ENCODE results near the gene PLEKHA4. TPM values are rescaled to one million over a fixed set of nuclear protein-coding genes. Genes with fewer than 3 reads are reported as not detected.

Gene PLEKHA4
- total and polyA plus RNA-seq, 2 donors (not counting 1 experiment from before 2014, with no cell fraction given): 4.3 to 6.2 TPM

DNA sequence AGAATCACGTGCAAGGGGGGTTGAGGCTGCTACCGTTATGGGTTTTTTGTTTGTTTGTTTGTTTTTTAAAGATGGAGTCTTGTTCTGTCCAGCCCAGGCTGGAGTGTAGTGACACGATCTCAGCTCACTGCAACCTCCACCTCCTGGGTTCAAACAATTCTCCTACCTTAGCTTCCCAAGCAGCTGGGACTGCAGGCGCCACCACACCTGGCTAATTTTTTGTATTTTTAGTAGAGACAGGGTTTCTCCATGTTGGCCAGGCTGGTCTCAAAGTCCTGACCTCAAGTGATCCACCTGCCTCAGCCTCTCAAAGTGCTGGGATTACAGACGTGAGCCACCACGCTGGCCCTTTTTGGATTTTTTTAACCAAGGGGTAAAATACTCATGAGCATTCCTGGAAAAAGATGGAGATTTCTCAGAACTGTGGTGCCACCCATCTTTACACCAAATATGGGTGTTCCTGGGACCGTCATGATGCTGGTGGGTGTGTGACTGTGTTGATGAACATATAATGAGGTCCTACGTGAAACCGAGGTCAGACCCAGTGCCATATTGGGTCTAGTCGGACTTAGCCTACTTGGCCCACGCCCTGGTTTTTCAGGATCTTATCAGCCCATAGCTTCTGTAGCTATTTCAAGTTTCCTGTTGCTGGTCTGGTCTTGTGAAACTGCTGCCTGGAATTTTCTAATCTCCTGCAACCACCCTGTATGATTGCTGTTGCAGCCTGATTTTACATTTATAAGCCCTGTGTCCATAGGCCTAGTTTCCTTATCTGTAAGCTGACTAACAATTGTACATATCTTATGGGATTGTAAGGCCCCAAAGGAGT, 10.0 kb upstream of the PLEKHA4 start:
- H3K4me1 ChIP-seq (ENCODE audit: control insufficient read depth in 2 of 2, insufficient read depth in 2 of 2, low read length in 2 of 2): peaks cover 26 to 54% of the 10 kb centered on the region in 2 donors
- no peak overlapping the region for H3K4me2 ChIP-seq (replicated peaks; ENCODE audit: low read depth, low read length, poor library complexity, severe bottlenecking)
- peak; percentile 48 for DNase-seq
- Mint-ChIP-seq H3K4me1 (peaks cover 44% of the 10 kb centered on the region), H3K27ac (peak overlapping the region; percentile 61), H3K9me3 (ENCODE audit: insufficient read depth) (no peaks in the 10 kb centered on the region), H3K27me3 (no peaks in the 10 kb centered on the region), H3K4me3 (no peak overlapping the region)
- TF ChIP-seq, protein P1, sequence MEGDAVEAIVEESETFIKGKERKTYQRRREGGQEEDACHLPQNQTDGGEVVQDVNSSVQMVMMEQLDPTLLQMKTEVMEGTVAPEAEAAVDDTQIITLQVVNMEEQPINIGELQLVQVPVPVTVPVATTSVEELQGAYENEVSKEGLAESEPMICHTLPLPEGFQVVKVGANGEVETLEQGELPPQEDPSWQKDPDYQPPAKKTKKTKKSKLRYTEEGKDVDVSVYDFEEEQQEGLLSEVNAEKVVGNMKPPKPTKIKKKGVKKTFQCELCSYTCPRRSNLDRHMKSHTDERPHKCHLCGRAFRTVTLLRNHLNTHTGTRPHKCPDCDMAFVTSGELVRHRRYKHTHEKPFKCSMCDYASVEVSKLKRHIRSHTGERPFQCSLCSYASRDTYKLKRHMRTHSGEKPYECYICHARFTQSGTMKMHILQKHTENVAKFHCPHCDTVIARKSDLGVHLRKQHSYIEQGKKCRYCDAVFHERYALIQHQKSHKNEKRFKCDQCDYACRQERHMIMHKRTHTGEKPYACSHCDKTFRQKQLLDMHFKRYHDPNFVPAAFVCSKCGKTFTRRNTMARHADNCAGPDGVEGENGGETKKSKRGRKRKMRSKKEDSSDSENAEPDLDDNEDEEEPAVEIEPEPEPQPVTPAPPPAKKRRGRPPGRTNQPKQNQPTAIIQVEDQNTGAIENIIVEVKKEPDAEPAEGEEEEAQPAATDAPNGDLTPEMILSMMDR (IDR thresholded peaks at IDR 0.05): no peak
- no peak for TF ChIP-seq EZH2 (IDR thresholded peaks at IDR 0.05; ENCODE audit: borderline replicate concordance, insufficient read depth, low read depth, low read length, poor library complexity, severe bottlenecking)
- no peak overlapping the region for H3K4me3 ChIP-seq (ENCODE audit: control extremely low read depth in 1 of 5, extremely low read depth in 1 of 5, insufficient read depth in 1 of 5, low read depth in 2 of 5, low read length in 4 of 5)
- peaks cover 38% of the 10 kb centered on the region for H4K20me1 ChIP-seq (ENCODE audit: control insufficient read depth, insufficient read depth, low read length, poor library complexity, severe bottlenecking)
- H3K36me3 ChIP-seq (replicated peaks in 1 of 2; ENCODE audit: control extremely low read depth in 1 of 2, control insufficient read depth in 1 of 2, extremely low read depth in 1 of 2, insufficient read depth in 2 of 2, low read length in 1 of 2): peaks cover 0 to 41% of the 10 kb centered on the region in 2 experiments
- intact Hi-C loops (cut with micrococcal nuclease): no loop called here
- 91% methylated on average over 6 of the region's 11 CpGs for WGBS (ENCODE audit: insufficient coverage)
- H3K9me3 ChIP-seq (ENCODE audit: control extremely low read depth in 1 of 3, control insufficient read depth in 2 of 3, insufficient read depth in 1 of 3, low read length in 2 of 3): peaks cover 0 to 3% (median 0%) of the 10 kb centered on the region in 3 donors
- ATAC-seq (ENCODE audit: low read depth): no peak
- H2AFZ ChIP-seq (ENCODE audit: insufficient read depth, low read depth, low read length, poor library complexity, severe bottlenecking): no peak overlapping the region
- CTCF ChIA-PET: interaction anchor here (1.0 to 7.5 kb wide), 2 partner anchors 90 to 93 kb away, joined by 3 to 30 read pairs; no protein-coding TSS in a partner anchor
- no peak overlapping the region for H3K27ac ChIP-seq (ENCODE audit: low read length in 2 of 2)
- POLR2A ChIA-PET: interaction anchor here (0.6 kb wide), 1 partner anchor 63 kb away, joined by 4 read pairs; no protein-coding TSS in a partner anchor
- H3K79me2 ChIP-seq (ENCODE audit: control insufficient read depth, insufficient read depth, low read length): peaks cover 41% of the 10 kb centered on the region
- no peak overlapping the region for H3K9ac ChIP-seq (ENCODE audit: low read length)
- no peaks in the 10 kb centered on the region for H3K27me3 ChIP-seq (replicated peaks in 1 of 4; ENCODE audit: control extremely low read depth in 1 of 4, control insufficient read depth in 3 of 4, insufficient read depth in 4 of 4, low read length in 3 of 4)

DNA sequence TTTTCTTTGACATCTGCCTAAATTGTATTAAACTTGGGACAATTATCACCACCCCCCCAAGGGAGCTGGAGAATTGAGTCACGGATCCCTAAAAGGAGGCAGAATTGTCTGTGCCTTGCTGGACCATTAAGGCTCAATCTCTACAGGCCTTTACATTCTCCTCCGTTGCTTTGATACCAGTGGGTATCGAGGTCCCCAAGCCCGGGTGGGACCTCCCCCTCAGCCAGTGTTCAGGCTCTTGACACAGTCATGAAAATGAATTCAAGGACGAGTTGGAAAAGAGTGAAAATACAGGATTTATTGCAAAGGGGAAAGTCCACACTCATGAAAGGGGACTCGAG, 9.4 kb upstream of the PLEKHA4 start:
- peak; percentile 42 for DNase-seq
- H3K4me3 Mint-ChIP-seq: no peak overlapping the region
- H3K9me3 Mint-ChIP-seq (ENCODE audit: insufficient read depth): no peaks in the 10 kb centered on the region
- peaks cover 0 to 3% (median 0%) of the 10 kb centered on the region in 3 donors for H3K9me3 ChIP-seq (ENCODE audit: control extremely low read depth in 1 of 3, control insufficient read depth in 2 of 3, insufficient read depth in 1 of 3, low read length in 2 of 3)
- ChIA-PET POLR2A (no interaction called here), CTCF (interaction anchor here (1.0 to 7.5 kb wide), 3 partner anchors 42 to 93 kb away, joined by 3 to 30 read pairs (median 3); partner anchors contain the start of gene HSD17B14)
- no peak overlapping the region for H3K4me3 ChIP-seq (ENCODE audit: control extremely low read depth in 1 of 5, extremely low read depth in 1 of 5, insufficient read depth in 1 of 5, low read depth in 2 of 5, low read length in 4 of 5)
- peak overlapping the region; percentile 61 for H3K27ac Mint-ChIP-seq
- WGBS (ENCODE audit: insufficient coverage): 97% methylated on average over 5 of the region's 6 CpGs
- no peak for TF ChIP-seq EZH2 (IDR thresholded peaks at IDR 0.05; ENCODE audit: borderline replicate concordance, insufficient read depth, low read depth, low read length, poor library complexity, severe bottlenecking)
- TF ChIP-seq, protein P1 (IDR thresholded peaks at IDR 0.05): no peak
- no peak overlapping the region for H3K9ac ChIP-seq (ENCODE audit: low read length)
- no peak overlapping the region for H3K27ac ChIP-seq (ENCODE audit: low read length in 2 of 2)
- intact Hi-C loops (cut with micrococcal nuclease): no loop called here
- no peaks in the 10 kb centered on the region for H3K27me3 ChIP-seq (replicated peaks in 1 of 4; ENCODE audit: control extremely low read depth in 1 of 4, control insufficient read depth in 3 of 4, insufficient read depth in 4 of 4, low read length in 3 of 4)
- ATAC-seq (ENCODE audit: low read depth): no peak
- no peaks in the 10 kb centered on the region for H3K27me3 Mint-ChIP-seq
- peaks cover 0 to 45% of the 10 kb centered on the region in 2 experiments for H3K36me3 ChIP-seq (replicated peaks in 1 of 2; ENCODE audit: control extremely low read depth in 1 of 2, control insufficient read depth in 1 of 2, extremely low read depth in 1 of 2, insufficient read depth in 2 of 2, low read length in 1 of 2)
- no peak overlapping the region for H2AFZ ChIP-seq (ENCODE audit: insufficient read depth, low read depth, low read length, poor library complexity, severe bottlenecking)
- peaks cover 43% of the 10 kb centered on the region for H4K20me1 ChIP-seq (ENCODE audit: control insufficient read depth, insufficient read depth, low read length, poor library complexity, severe bottlenecking)
- peaks cover 47% of the 10 kb centered on the region for H3K79me2 ChIP-seq (ENCODE audit: control insufficient read depth, insufficient read depth, low read length)
- H3K4me2 ChIP-seq (replicated peaks; ENCODE audit: low read depth, low read length, poor library complexity, severe bottlenecking): no peak overlapping the region
- H3K4me1 ChIP-seq (ENCODE audit: control insufficient read depth in 2 of 2, insufficient read depth in 2 of 2, low read length in 2 of 2): peaks cover 30 to 59% of the 10 kb centered on the region in 2 donors
- peaks cover 49% of the 10 kb centered on the region for H3K4me1 Mint-ChIP-seq
